ENCODE data around the gene COG1. TPM values are rescaled to one million over a fixed set of nuclear protein-coding genes. Genes with fewer than 3 reads are reported as not detected.
A peak's percentile ranks its signal among the peaks of the same experiment; 100 is the strongest.

COG1 gene
- total and polyA plus RNA-seq, 9 of the 15 experiments (the other 6 are each of a cell fraction or from before 2014, with no cell fraction given), result 9.5 to 26.8 (median 12.9) TPM

- no peak for TF ChIP-seq RREB1 (CRISPR knock-in tag; IDR thresholded peaks at IDR 0.05)
- TF ChIP-seq HDAC1 (IDR thresholded peaks at IDR 0.05), result peak in 1 of 2 experiments; percentile 76; a peak in 2 of 4 replicates
- TF ChIP-seq CBX3 (IDR thresholded peaks at IDR 0.05; ENCODE audit: borderline replicate concordance in 1 of 2, low read length in 2 of 2), result no peak
- TF ChIP-seq CBFA2T2 (conservative IDR thresholded peaks at IDR 0.05), result peak; percentile 50
- TF ChIP-seq FOXO4 (CRISPR knock-in tag; IDR thresholded peaks at IDR 0.05), result no peak
- no peak for TF ChIP-seq ZNF24 (IDR thresholded peaks at IDR 0.05)
- peak; percentile 59 for TF ChIP-seq USF2 (CRISPR knock-in tag; IDR thresholded peaks at IDR 0.05)
- no peak for TF ChIP-seq EGR1 (conservative IDR thresholded peaks at IDR 0.05)
- TF ChIP-seq TRIM24 (IDR thresholded peaks at IDR 0.05), result no peak
- TF ChIP-seq, protein P1, sequence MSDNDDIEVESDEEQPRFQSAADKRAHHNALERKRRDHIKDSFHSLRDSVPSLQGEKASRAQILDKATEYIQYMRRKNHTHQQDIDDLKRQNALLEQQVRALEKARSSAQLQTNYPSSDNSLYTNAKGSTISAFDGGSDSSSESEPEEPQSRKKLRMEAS (CRISPR knock-in tag; IDR thresholded peaks at IDR 0.05), result peak; percentile 33; the same call in 1 of the 2 replicates
- no peak for TF ChIP-seq ZNF449 (CRISPR knock-in tag; IDR thresholded peaks at IDR 0.05)
- TF ChIP-seq PHF8 (IDR thresholded peaks at IDR 0.05; ENCODE audit: borderline replicate concordance, low read length), result no peak
- no peak for TF ChIP-seq ZNF121 (CRISPR knock-in tag; conservative IDR thresholded peaks at IDR 0.05)
- TF ChIP-seq CREB1 (IDR thresholded peaks at IDR 0.05), result no peak
- no peak for TF ChIP-seq CREB1 (CRISPR knock-in tag; IDR thresholded peaks at IDR 0.05)
- TF ChIP-seq, protein P2, sequence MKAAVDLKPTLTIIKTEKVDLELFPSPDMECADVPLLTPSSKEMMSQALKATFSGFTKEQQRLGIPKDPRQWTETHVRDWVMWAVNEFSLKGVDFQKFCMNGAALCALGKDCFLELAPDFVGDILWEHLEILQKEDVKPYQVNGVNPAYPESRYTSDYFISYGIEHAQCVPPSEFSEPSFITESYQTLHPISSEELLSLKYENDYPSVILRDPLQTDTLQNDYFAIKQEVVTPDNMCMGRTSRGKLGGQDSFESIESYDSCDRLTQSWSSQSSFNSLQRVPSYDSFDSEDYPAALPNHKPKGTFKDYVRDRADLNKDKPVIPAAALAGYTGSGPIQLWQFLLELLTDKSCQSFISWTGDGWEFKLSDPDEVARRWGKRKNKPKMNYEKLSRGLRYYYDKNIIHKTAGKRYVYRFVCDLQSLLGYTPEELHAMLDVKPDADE (conservative IDR thresholded peaks at IDR 0.05; ENCODE audit: control insufficient read depth, low read depth, low read length), result no peak
- no peak for TF ChIP-seq RFX5 (IDR thresholded peaks at IDR 0.05; ENCODE audit: low read depth, low read length)
- TF ChIP-seq NFXL1 (CRISPR knock-in tag; IDR thresholded peaks at IDR 0.05), result no peak
Observed at GRCh38 chr17:73227944-73228343, 35.1 kb downstream of the COG1 start (continued).

All from K562 (cell line).